HCT116 (cell line): Measurements from ENCODE around the gene HBG2.

ENCODE experiments used
- CEBPB ChIP-seq: IDR thresholded peaks from 2 replicates; pipeline ENCODE4 v1.6.1; 2012; ENCODE audit warnings: low read depth
- CTCF ChIP-seq, 3 experiments: fragments of 200-600 bp in 1 of 3; sonication (generic) in 1 of 3; IDR thresholded peaks in 2 of 3; conservative IDR thresholded peaks in 1 of 3; 2 replicates each; pipeline ENCODE4 v1.5.1; 2012 to 2017; ENCODE audit warnings: low read depth in 2 of 3, low read length in 2 of 3, antibody characterized with exemption in 1 of 3, borderline replicate concordance in 1 of 3, control low read depth in 1 of 3, mild to moderate bottlenecking in 1 of 3, mixed read lengths in 1 of 3, mixed run types in 1 of 3, moderate library complexity in 1 of 3; ENCODE audit not compliant: insufficient read depth in 1 of 3
- EZH2 ChIP-seq: fragments of 200-600 bp; sonication (generic); IDR thresholded peaks from 2 replicates; pipeline ENCODE4 v1.6.1; 2017; ENCODE audit warnings: antibody characterized with exemption, mixed run types
- EZH2phosphoT487 ChIP-seq: fragments of 200-600 bp; IDR thresholded peaks from 2 replicates; pipeline ENCODE4 v1.6.1; 2018; ENCODE audit warnings: antibody characterized with exemption, borderline replicate concordance
- FOSL1 ChIP-seq: IDR thresholded peaks from 2 replicates; pipeline ENCODE4 v1.6.1; 2012; ENCODE audit warnings: low read depth
- JUND ChIP-seq: IDR thresholded peaks from 2 replicates; pipeline ENCODE4 v1.6.1; 2012
- POLR2A ChIP-seq: IDR thresholded peaks from 2 replicates; pipeline ENCODE4 v1.7.0; 2011; ENCODE audit warnings: borderline replicate concordance; ENCODE audit not compliant: insufficient read depth, insufficient read length; ENCODE audit errors: extremely low read depth
- POLR2AphosphoS5 ChIP-seq: IDR thresholded peaks from 2 replicates; pipeline ENCODE4 v1.6.1; 2011; ENCODE audit warnings: mild to moderate bottlenecking, low read depth, low read length, moderate library complexity
- RAD21 ChIP-seq: IDR thresholded peaks from 2 replicates; pipeline ENCODE4 v1.6.1; 2012; ENCODE audit warnings: low read depth, mild to moderate bottlenecking
- REST ChIP-seq: IDR thresholded peaks from 2 replicates; pipeline ENCODE4 v1.6.1; 2012; ENCODE audit warnings: low read depth
- TCF7L2 ChIP-seq: IDR thresholded peaks from 2 replicates; pipeline ENCODE4 v1.7.0; 2011; ENCODE audit warnings: borderline replicate concordance, inconsistent platforms; ENCODE audit not compliant: insufficient read depth, insufficient read length; ENCODE audit errors: extremely low read depth
- ZNF274 ChIP-seq: fragments of 200-500 bp; sonication (Bioruptor generic); IDR thresholded peaks from 2 replicates; pipeline ENCODE4 v1.6.1; 2014; ENCODE audit warnings: mild to moderate bottlenecking, low read depth, low read length, inconsistent platforms
- TF ChIP-seq, protein P1 (sequence below): IDR thresholded peaks from 2 replicates; pipeline ENCODE4 v1.6.1; 2011; ENCODE audit warnings: mild to moderate bottlenecking, low read length, moderate library complexity; ENCODE audit not compliant: insufficient replicate concordance; ENCODE audit errors: extremely low read depth
- TF ChIP-seq, protein P2 (sequence below): IDR thresholded peaks from 2 replicates; pipeline ENCODE4 v1.6.1; 2012

DNA sequence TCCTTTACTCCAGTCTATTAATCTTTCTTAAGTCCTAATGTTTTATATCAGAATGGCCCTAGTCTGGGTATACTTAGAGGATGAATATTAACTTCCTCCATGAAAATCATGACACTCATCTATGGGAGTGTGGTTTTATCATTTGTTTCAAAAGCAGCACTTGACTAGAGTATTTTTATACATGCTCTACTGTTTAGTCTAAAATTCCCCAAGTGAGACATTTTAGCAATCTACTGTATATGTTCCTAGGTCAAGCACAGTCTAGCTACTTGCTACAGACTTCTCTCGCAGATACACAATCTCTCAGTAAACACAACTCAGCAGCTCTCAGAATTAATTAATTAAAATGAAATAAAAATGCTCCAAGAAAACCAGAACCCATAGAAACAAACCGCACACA, 24.8 kb downstream of the HBG2 start:
- no peak for TF ChIP-seq EZH2
- no peak for TF ChIP-seq POLR2AphosphoS5
- TF ChIP-seq FOSL1, result no peak
- TF ChIP-seq, protein P1, sequence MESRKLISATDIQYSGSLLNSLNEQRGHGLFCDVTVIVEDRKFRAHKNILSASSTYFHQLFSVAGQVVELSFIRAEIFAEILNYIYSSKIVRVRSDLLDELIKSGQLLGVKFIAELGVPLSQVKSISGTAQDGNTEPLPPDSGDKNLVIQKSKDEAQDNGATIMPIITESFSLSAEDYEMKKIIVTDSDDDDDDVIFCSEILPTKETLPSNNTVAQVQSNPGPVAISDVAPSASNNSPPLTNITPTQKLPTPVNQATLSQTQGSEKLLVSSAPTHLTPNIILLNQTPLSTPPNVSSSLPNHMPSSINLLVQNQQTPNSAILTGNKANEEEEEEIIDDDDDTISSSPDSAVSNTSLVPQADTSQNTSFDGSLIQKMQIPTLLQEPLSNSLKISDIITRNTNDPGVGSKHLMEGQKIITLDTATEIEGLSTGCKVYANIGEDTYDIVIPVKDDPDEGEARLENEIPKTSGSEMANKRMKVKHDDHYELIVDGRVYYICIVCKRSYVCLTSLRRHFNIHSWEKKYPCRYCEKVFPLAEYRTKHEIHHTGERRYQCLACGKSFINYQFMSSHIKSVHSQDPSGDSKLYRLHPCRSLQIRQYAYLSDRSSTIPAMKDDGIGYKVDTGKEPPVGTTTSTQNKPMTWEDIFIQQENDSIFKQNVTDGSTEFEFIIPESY, result no peak
- TF ChIP-seq CTCF (IDR thresholded peaks at IDR 0.05 in 2 of 3, conservative IDR thresholded peaks at IDR 0.05 in 1 of 3; ENCODE audit: borderline replicate concordance in 1 of 3, insufficient read depth in 1 of 3, low read depth in 2 of 3, low read length in 2 of 3), result no peak
- no peak for TF ChIP-seq RAD21
- TF ChIP-seq TCF7L2, result no peak
- TF ChIP-seq, protein P2, sequence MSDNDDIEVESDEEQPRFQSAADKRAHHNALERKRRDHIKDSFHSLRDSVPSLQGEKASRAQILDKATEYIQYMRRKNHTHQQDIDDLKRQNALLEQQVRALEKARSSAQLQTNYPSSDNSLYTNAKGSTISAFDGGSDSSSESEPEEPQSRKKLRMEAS, result no peak
- TF ChIP-seq POLR2A, result no peak
- TF ChIP-seq REST, result no peak
- no peak for TF ChIP-seq CEBPB
- TF ChIP-seq JUND, result no peak
- TF ChIP-seq ZNF274, result no peak
- TF ChIP-seq EZH2phosphoT487, result no peak
